Measurements from ENCODE around the gene TRAPPC2L. TPM values are rescaled to one million over a fixed set of nuclear protein-coding genes. Genes with fewer than 3 reads are reported as not detected.

TRAPPC2L gene
- total RNA-seq, 1 experiment from 2014 or later = 101 TPM

DNA sequence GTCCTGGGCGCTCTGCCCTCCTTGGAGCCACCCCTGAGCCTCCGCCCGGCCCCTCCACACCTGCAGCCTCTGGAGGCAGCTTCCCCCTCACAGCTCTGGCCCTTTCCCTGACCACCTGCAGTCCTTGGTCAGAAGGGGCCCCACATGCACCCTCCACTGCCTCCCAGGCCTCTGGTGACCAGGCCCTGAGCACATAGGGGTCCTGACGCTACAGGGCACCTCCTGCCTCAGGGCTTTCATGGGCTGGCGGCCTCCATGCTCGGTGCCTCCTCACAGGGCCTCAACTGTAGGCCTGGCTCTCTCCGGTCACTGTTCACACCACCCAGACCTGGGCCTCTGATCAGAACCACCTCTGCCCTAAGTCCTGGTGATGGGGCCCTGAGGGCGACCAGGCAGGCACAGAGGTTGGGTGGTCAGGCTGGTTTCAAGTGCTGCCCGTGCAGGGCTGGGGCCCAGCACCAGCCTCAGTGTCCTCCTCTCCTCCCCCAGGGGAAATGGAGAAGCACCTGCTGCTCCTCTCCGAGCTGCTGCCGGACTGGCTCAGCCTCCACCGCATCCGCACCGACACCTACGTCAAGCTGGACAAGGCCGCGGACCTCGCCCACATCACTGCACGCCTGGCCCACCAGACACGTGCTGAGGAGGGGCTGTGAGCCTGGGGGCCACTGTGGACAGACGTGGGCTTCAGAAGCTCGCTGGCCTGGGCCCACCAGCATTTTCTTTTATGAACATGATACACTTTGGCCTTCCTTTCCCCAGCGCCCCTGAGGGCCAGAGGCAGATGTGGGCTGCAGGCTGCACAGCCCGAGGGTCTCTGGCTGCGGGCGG lies 49.1 kb upstream of the TRAPPC2L start:
- Histone ChIP-seq H3K36me3 (ENCODE audit: low read depth) (peaks cover 11% of the 10 kb centered on the region; the same call in 1 of the 2 replicates), H3K27me3 (ENCODE audit: insufficient read depth, low read depth) (no peaks in the 10 kb centered on the region), H3K79me2 (ENCODE audit: low read depth) (peaks cover 51% of the 10 kb centered on the region), H3K9me2 (ENCODE audit: insufficient read depth) (no peaks in the 10 kb centered on the region), H3F3A (ENCODE audit: insufficient read depth, low read depth) (peaks cover 70% of the 10 kb centered on the region), H4K20me1 (ENCODE audit: insufficient read depth) (peaks cover 40% of the 10 kb centered on the region), H2AFZ (no peak overlapping the region), H3K9me3 (ENCODE audit: insufficient read depth, low read depth) (no peaks in the 10 kb centered on the region), H3K4me1 (replicated peaks; ENCODE audit: insufficient read depth) (peaks cover 24% of the 10 kb centered on the region; the same call in 1 of the 2 replicates), H3K27ac (no peak overlapping the region), H3K4me2 (no peak overlapping the region), H3K4me3 (no peak overlapping the region)
- BruUV-seq (replicated peaks) = no TSS peak
- peak in 1 of 2 experiments; percentile 1 for DNase-seq
- TF ChIP-seq EZH2 (IDR thresholded peaks at IDR 0.05; ENCODE audit: low read depth) (no peak), CTCF (conservative IDR thresholded peaks at IDR 0.05) (no peak)
- ChIA-PET CTCF (no interaction called here), POLR2A (ENCODE audit: unreplicated experiment) (no interaction called here)
- intact Hi-C loops (cut with micrococcal nuclease; ENCODE audit: unreplicated experiment) = no loop called here

DNA sequence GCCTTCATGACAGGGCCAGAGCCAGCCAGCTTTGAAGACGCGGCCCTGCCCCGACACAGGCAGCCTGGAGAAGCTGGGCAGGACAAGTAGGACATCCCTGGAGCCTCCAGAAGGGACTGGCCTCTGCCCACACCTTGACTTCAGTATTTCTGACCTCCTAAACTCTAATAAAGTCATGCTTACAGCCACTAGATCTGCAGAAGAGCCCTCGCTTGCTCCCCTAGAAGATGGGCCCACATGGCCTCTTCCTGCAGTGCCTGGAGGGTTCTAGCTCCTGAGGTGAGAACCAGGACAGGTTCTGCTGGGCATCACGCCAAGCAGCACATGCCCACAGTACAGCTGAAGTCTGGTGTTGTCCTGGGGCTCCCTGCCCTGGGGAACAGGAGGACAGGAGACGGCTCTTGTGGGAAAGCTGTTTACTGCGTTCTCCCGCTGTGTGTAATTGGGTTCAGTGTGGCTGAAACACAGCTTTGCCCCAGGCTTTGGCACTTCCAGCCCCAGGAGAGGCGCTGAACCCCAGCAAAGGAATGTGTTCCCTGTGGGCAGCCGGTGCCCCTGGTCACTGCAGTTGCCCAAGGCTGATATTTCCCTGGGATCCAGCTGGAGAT lies 47.8 kb upstream of the TRAPPC2L start:
- intact Hi-C loops (cut with micrococcal nuclease; ENCODE audit: unreplicated experiment) = no loop called here
- H3K36me3 ChIP-seq (ENCODE audit: low read depth) = peaks cover 11% of the 10 kb centered on the region; the same call in 1 of the 2 replicates
- H3K27me3 ChIP-seq (ENCODE audit: insufficient read depth, low read depth) = no peaks in the 10 kb centered on the region
- no peak overlapping the region for H3K27ac ChIP-seq
- ChIA-PET POLR2A (ENCODE audit: unreplicated experiment) (interaction anchor here (0.5 kb wide), 1 partner anchor 50 kb away, joined by 3 read pairs; no protein-coding TSS in a partner anchor), CTCF (interaction anchor here (0.7 kb wide), 1 partner anchor 71 kb away, joined by 3 read pairs; no protein-coding TSS in a partner anchor)
- peaks cover 24% of the 10 kb centered on the region; the same call in 1 of the 2 replicates for H3K4me1 ChIP-seq (replicated peaks; ENCODE audit: insufficient read depth)
- H3K9me3 ChIP-seq (ENCODE audit: insufficient read depth, low read depth) = no peaks in the 10 kb centered on the region
- H3K4me3 ChIP-seq = no peak overlapping the region
- H3F3A ChIP-seq (ENCODE audit: insufficient read depth, low read depth) = peaks cover 78% of the 10 kb centered on the region
- H3K9me2 ChIP-seq (ENCODE audit: insufficient read depth) = no peaks in the 10 kb centered on the region
- H2AFZ ChIP-seq = no peak overlapping the region
- DNase-seq = peak; percentile 28 to 51
- no TSS peak for BruUV-seq (replicated peaks)
- no peak overlapping the region for H3K4me2 ChIP-seq
- peaks cover 40% of the 10 kb centered on the region for H4K20me1 ChIP-seq (ENCODE audit: insufficient read depth)
- H3K79me2 ChIP-seq (ENCODE audit: low read depth) = peaks cover 49% of the 10 kb centered on the region
- TF ChIP-seq EZH2 (IDR thresholded peaks at IDR 0.05; ENCODE audit: low read depth) = no peak

DNA sequence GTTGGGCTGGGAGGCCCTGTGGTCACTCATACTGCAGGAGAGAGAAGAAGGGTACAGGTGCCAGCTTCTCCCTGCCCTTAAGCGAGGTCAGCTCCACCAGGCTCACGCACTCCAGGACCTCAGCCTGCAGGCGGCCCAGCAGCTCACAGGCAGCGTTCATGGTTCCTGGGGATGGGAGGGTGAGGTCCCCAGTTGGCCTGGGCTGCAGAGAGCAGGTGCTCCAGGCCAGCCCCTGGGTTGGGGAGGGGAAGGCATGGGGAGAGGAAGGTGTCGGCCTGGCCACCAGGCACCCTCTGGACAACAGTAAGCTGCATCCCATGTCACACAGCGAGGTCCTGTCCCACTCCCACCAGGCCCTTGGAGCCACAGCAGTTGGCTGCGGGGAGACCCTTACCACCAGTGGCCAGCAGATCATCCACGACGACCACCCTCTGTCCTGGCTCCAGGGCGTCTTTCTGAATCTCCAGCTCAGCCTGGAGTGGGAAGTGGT lies 47.2 kb upstream of the TRAPPC2L start:
- H3K4me1 ChIP-seq (replicated peaks; ENCODE audit: insufficient read depth) = peaks cover 20% of the 10 kb centered on the region; the same call in 1 of the 2 replicates
- H3F3A ChIP-seq (ENCODE audit: insufficient read depth, low read depth) = peaks cover 75% of the 10 kb centered on the region
- ChIA-PET CTCF (interaction anchor here (1.8 kb wide), 1 partner anchor 72 kb away, joined by 12 read pairs; no protein-coding TSS in a partner anchor), POLR2A (ENCODE audit: unreplicated experiment) (no interaction called here)
- intact Hi-C loops (cut with micrococcal nuclease; ENCODE audit: unreplicated experiment) = loop anchor here (5.0 kb wide), 1 partner anchor 122 kb away; the partner anchor contains the start of gene SNAI3
- peaks cover 44% of the 10 kb centered on the region for H3K79me2 ChIP-seq (ENCODE audit: low read depth)
- H3K9me2 ChIP-seq (ENCODE audit: insufficient read depth) = no peaks in the 10 kb centered on the region
- H3K36me3 ChIP-seq (ENCODE audit: low read depth) = peaks cover 11% of the 10 kb centered on the region; the same call in 1 of the 2 replicates
- DNase-seq = peak in 1 of 2 experiments; percentile 45
- peak overlapping the region; percentile 91; the same call in 1 of the 2 replicates for H3K4me3 ChIP-seq
- peaks cover 40% of the 10 kb centered on the region for H4K20me1 ChIP-seq (ENCODE audit: insufficient read depth)
- no TSS peak for BruUV-seq (replicated peaks)
- H3K27me3 ChIP-seq (ENCODE audit: insufficient read depth, low read depth) = no peaks in the 10 kb centered on the region
- TF ChIP-seq EZH2 (IDR thresholded peaks at IDR 0.05; ENCODE audit: low read depth) = no peak
- no peak overlapping the region for H3K27ac ChIP-seq
- H3K4me2 ChIP-seq = peak overlapping the region; percentile 90
- no peaks in the 10 kb centered on the region for H3K9me3 ChIP-seq (ENCODE audit: insufficient read depth, low read depth)
- no peak overlapping the region for H2AFZ ChIP-seq
